HG03565 (cell line): ENCODE data around the gene ADORA1.

Source experiments
- ATAC-seq: cut with Tn5 transposase; IDR thresholded peaks from one replicate; pipeline ENCODE4 v1.9.1; 2021; ENCODE audit warnings: mild to moderate bottlenecking, moderate library complexity; ENCODE audit not compliant: unreplicated experiment

The ADORA1 gene

GRCh38 chr1:203206129-203206687, 78.7 kb downstream of the ADORA1 start:
- ATAC-seq: no peak

- no peak for ATAC-seq
Observed at GRCh38 chr1:203207751-203208150, 80.2 kb downstream of the ADORA1 start.

- no peak for ATAC-seq
Observed at GRCh38 chr1:203208181-203208580, 80.7 kb downstream of the ADORA1 start.

- ATAC-seq: no peak
Observed at GRCh38 chr1:203210350-203210749, 82.8 kb downstream of the ADORA1 start.

- no peak for ATAC-seq
Observed at GRCh38 chr1:203210988-203211387, 83.5 kb downstream of the ADORA1 start.

- no peak for ATAC-seq
Observed at GRCh38 chr1:203211812-203212211, 84.3 kb downstream of the ADORA1 start.

- ATAC-seq: no peak
Observed at GRCh38 chr1:203213126-203213525, 85.6 kb downstream of the ADORA1 start.

- ATAC-seq: no peak
Observed at GRCh38 chr1:203214871-203215270, 87.3 kb downstream of the ADORA1 start.

- no peak for ATAC-seq
Observed at GRCh38 chr1:203215573-203215972, 88.0 kb downstream of the ADORA1 start.

GRCh38 chr1:203216274-203217138, 89.0 kb downstream of the ADORA1 start:
- ATAC-seq: no peak
